ENCODE results near the gene SDK1. TPM values are rescaled to one million over a fixed set of nuclear protein-coding genes. Genes with fewer than 3 reads are reported as not detected.

SDK1 gene
- total RNA-seq, 2 donors from 2014 or later = 4.8 to 13.2 TPM

DNA sequence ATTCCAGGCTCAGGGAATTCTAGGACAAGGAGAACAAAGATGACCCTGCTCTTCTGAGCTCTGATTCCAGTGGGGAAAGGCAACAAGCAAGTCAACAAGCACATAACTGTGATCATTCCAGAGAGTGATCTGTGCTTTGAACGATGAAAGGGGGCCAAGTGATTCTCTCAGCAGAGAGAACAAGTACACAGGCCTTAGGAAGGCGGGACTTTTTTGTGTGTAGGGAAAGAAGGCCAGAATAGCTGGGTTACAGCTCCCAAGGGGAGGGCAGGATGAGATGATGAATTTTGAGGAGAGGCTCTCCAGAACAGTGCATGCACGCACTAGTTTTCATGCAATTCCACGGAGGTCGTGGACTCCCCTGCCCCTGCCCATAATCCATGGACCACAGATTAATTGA lies 565.2 kb downstream of the SDK1 start:
- DNase-seq (ENCODE audit: low spot score) = no peak
- TF ChIP-seq POLR2AphosphoS5 (IDR thresholded peaks at IDR 0.05) (no peak), POLR2A (IDR thresholded peaks at IDR 0.05) (no peak)
- TF ChIP-seq, protein P1, sequence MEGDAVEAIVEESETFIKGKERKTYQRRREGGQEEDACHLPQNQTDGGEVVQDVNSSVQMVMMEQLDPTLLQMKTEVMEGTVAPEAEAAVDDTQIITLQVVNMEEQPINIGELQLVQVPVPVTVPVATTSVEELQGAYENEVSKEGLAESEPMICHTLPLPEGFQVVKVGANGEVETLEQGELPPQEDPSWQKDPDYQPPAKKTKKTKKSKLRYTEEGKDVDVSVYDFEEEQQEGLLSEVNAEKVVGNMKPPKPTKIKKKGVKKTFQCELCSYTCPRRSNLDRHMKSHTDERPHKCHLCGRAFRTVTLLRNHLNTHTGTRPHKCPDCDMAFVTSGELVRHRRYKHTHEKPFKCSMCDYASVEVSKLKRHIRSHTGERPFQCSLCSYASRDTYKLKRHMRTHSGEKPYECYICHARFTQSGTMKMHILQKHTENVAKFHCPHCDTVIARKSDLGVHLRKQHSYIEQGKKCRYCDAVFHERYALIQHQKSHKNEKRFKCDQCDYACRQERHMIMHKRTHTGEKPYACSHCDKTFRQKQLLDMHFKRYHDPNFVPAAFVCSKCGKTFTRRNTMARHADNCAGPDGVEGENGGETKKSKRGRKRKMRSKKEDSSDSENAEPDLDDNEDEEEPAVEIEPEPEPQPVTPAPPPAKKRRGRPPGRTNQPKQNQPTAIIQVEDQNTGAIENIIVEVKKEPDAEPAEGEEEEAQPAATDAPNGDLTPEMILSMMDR (IDR thresholded peaks at IDR 0.05) = no peak
- WGBS = 80% methylated on average over 5 of the region's 5 CpGs
- H3K4me1 ChIP-seq (replicated peaks) = no peaks in the 10 kb centered on the region
- H3K27me3 ChIP-seq (replicated peaks; ENCODE audit: insufficient read depth) = no peaks in the 10 kb centered on the region
- H3K27ac ChIP-seq = no peak overlapping the region
- no peaks in the 10 kb centered on the region for H3K9me3 ChIP-seq
- H3K36me3 ChIP-seq = no peaks in the 10 kb centered on the region
- intact Hi-C loops (cut with DNase I) = no loop called here
- no peak overlapping the region for H3K4me3 ChIP-seq

DNA sequence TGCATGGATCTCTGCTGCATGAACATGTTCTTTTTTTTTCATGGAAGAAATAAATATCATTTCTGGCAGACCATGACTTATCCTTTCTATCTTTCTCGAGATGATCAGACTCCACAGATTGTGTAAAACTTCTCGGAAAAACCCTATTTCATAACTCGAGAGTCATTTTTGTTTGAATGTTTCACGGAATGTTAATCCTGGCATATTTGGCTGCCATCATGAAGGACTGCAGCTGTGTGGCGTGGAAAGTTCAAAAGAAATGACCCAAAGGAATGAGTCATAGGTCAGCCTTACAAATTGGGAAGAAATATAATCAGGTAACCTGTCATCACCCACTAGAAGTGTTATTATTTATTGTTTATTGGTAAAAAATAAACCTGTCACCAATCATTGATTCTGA lies 566.8 kb downstream of the SDK1 start:
- Histone ChIP-seq H3K27me3 (replicated peaks; ENCODE audit: insufficient read depth) (no peaks in the 10 kb centered on the region), H3K27ac (no peak overlapping the region), H3K9me3 (no peaks in the 10 kb centered on the region), H3K4me1 (replicated peaks) (no peaks in the 10 kb centered on the region), H3K4me3 (no peak overlapping the region), H3K36me3 (no peaks in the 10 kb centered on the region)
- 71% methylated on average over 5 of the region's 5 CpGs for WGBS
- TF ChIP-seq, protein P1 (IDR thresholded peaks at IDR 0.05) = no peak
- intact Hi-C loops (cut with DNase I) = no loop called here
- no peak for DNase-seq (ENCODE audit: low spot score)

DNA sequence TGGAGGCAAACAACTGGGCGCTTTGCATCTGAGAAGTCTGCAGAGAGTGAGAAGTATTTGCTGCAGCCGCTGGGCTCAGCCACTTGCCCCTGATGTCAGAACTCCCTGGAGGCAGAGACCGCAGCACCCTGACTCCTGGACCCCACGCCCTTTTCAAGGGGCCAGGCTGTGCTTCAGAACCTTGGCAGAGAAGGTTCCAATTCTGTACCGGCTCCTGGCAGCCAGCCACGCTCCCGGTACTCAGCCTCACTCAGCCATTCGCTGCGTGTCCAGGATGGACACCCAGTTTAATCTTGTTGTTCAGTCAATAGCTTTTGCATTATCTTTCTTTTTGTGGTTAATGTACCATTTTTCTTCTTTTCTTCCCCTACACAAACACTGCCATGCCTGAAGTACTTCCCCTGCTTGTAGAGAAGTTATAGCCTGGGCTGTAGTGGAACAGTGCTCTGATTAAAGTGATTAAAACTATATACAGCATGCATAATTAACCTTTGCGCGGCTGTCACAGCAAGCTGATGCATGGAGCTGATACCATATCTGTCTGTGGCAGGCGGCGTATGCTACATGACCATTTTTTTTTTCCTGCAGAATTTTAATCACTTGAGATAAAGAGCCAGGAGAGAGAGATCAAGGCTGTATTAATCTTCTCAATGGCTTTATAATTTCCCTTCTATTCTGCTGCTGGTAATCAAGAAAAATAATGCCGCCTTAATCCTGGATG lies 578.5 kb downstream of the SDK1 start:
- Histone ChIP-seq H3K4me1 (replicated peaks) (no peaks in the 10 kb centered on the region), H3K27ac (no peak overlapping the region), H3K4me3 (no peak overlapping the region), H3K36me3 (no peaks in the 10 kb centered on the region), H3K9me3 (no peaks in the 10 kb centered on the region), H3K27me3 (replicated peaks; ENCODE audit: insufficient read depth) (no peaks in the 10 kb centered on the region)
- WGBS = 67% methylated on average over 14 of the region's 14 CpGs
- TF ChIP-seq POLR2A (IDR thresholded peaks at IDR 0.05) (no peak), POLR2AphosphoS5 (IDR thresholded peaks at IDR 0.05) (no peak)
- TF ChIP-seq, protein P1 (IDR thresholded peaks at IDR 0.05) = no peak
- no peak for DNase-seq (ENCODE audit: low spot score)
- intact Hi-C loops (cut with DNase I) = no loop called here

DNA sequence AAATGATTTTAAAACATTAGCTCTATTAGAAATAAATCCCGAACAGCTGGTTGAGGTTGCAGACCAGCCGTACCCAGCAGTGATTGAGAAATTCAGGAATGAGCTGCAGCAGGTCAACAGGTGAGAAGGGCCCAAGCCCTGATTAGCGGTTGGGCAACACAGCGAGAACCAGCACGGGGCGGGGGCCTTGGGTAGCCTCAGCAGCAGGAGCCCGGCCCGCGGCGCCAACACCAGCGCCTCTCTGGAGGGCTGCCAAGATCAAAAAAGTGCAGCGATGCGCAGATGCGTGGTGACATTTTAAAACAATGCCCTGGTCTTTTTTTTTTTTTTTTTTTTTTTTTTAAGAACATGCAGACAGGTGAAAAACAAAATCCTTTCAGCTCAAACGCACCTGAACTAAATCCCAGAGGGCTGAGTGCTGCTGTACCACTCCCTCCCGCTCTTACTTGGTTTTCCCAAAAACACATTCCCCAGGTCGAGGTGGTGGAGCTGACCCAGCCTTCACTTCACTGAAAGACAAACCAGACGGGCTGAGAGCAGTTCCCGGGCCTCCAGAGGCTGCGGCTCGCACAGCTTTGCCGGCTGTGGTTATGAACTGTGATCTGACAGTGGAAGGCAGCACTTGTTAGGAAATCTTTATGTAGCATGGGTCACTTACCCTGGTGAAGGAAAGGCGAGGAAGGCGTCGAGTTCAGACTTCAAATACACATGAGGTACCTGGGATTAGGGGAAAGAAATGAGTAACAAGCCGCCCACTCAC lies 579.4 kb downstream of the SDK1 start:
- Histone ChIP-seq H3K36me3 (no peaks in the 10 kb centered on the region), H3K9me3 (no peaks in the 10 kb centered on the region), H3K4me1 (replicated peaks) (no peaks in the 10 kb centered on the region), H3K27me3 (replicated peaks; ENCODE audit: insufficient read depth) (no peaks in the 10 kb centered on the region), H3K27ac (no peak overlapping the region), H3K4me3 (no peak overlapping the region)
- TF ChIP-seq, protein P1 (IDR thresholded peaks at IDR 0.05) = no peak
- TF ChIP-seq POLR2AphosphoS5 (IDR thresholded peaks at IDR 0.05) = no peak
- TF ChIP-seq POLR2A (IDR thresholded peaks at IDR 0.05) = no peak
- 72% methylated on average over 26 of the region's 26 CpGs for WGBS
- DNase-seq (ENCODE audit: low spot score) = no peak
- intact Hi-C loops (cut with DNase I) = no loop called here

DNA sequence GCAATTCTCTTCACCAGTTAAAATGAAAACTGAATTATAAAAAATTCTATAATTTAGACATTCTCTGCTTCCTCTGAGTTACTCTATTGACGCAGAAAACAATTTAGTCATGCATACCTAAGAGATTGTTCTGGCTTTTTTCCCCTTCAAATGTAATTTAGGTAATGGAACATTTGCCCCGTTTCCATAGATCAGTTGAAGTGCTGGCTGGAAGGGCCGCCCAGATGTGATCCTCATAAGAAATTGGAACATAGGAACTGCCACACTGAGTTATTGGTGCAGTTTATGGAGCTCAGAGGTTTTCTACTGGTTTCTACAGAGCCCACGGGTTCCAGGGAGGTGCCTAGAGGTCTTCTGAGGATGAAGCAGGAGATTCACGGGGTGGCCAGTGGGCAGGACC lies 581.7 kb downstream of the SDK1 start:
- no peak overlapping the region for H3K27ac ChIP-seq
- H3K4me3 ChIP-seq = no peak overlapping the region
- WGBS = 83% methylated on average over 5 of the region's 5 CpGs
- TF ChIP-seq POLR2AphosphoS5 (IDR thresholded peaks at IDR 0.05) (no peak), POLR2A (IDR thresholded peaks at IDR 0.05) (no peak)
- TF ChIP-seq, protein P1 (IDR thresholded peaks at IDR 0.05) = no peak
- no peaks in the 10 kb centered on the region for H3K36me3 ChIP-seq
- intact Hi-C loops (cut with DNase I) = no loop called here
- H3K27me3 ChIP-seq (replicated peaks; ENCODE audit: insufficient read depth) = no peaks in the 10 kb centered on the region
- DNase-seq (ENCODE audit: low spot score) = no peak
- H3K9me3 ChIP-seq = no peaks in the 10 kb centered on the region
- H3K4me1 ChIP-seq (replicated peaks) = no peaks in the 10 kb centered on the region
